Body of pancreas (tissue), 4 donors: ENCODE data around the gene CFAP70.

Experiments
- CTCF ChIP-seq, 7 experiments: fragments of 450-650 bp in 4 of 7; fragments of 200-600 bp in 3 of 7; sonication (generic) in 3 of 7; IDR thresholded peaks; one replicate each; pipeline ENCODE4 v1.5.1; 2016 to 2019; ENCODE audit warnings: antibody characterized with exemption in 7 of 7
- POLR2A ChIP-seq, 3 donors: fragments of 450-650 bp; IDR thresholded peaks; one replicate each; pipeline ENCODE4 v1.6.1; 2016; ENCODE audit warnings: antibody characterized with exemption in 3 of 3, mild to moderate bottlenecking in 2 of 3

GRCh38 chr10:73228247-73228646 lies 130.4 kb downstream of the CFAP70 start:
- no peak for TF ChIP-seq CTCF (IDR thresholded peaks at IDR 0.05)
- TF ChIP-seq POLR2A (IDR thresholded peaks at IDR 0.05): no peak
